ENCODE measurements around the gene EXOC7.

DNA sequence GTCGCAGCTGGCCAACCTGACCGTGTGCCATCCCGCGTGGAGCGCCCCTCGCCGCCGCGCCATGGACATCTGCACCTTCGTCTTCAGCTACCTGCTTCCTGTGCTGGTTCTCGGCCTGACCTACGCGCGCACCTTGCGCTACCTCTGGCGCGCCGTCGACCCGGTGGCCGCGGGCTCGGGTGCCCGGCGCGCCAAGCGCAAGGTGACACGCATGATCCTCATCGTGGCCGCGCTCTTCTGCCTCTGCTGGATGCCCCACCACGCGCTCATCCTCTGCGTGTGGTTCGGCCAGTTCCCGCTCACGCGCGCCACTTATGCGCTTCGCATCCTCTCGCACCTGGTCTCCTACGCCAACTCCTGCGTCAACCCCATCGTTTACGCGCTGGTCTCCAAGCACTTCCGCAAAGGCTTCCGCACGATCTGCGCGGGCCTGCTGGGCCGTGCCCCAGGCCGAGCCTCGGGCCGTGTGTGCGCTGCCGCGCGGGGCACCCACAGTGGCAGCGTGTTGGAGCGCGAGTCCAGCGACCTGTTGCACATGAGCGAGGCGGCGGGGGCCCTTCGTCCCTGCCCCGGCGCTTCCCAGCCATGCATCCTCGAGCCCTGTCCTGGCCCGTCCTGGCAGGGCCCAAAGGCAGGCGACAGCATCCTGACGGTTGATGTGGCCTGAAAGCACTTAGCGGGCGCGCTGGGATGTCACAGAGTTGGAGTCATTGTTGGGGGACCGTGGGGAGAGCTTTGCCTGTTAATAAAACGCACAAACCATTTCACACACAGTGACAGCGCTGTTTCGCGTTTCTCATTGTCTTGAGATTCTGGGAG, 26.6 kb downstream of the EXOC7 start:
- no peak for TF ChIP-seq POLR2A (IDR thresholded peaks at IDR 0.05)
- no peak for TF ChIP-seq CTCF (IDR thresholded peaks at IDR 0.05 in 8 of 11, conservative IDR thresholded peaks at IDR 0.05 in 3 of 11)
